A549 (cell line): ENCODE results near the gene SIGLEC9.

Experiments used
- BHLHE40 ChIP-seq: IDR thresholded peaks from 2 replicates; pipeline ENCODE4 v1.6.1; 2012; ENCODE audit warnings: low read depth, low read length, inconsistent platforms
- CTCF ChIP-seq: fragments of >200 bp; sonication (Bioruptor Twin); formaldehyde crosslinking; IDR thresholded peaks from 3 replicates; pipeline ENCODE4 v1.5.1; 2016
- JUN ChIP-seq, 2 experiments: fragments of >200 bp; sonication (Bioruptor Twin); formaldehyde crosslinking; IDR thresholded peaks; 2 replicates in 1 of 2; 3 replicates in 1 of 2; pipeline ENCODE4 v1.6.1; 2016 to 2017
- POLR2AphosphoS2 ChIP-seq: conservative IDR thresholded peaks from 2 replicates; pipeline ENCODE4 v1.6.1; 2012; ENCODE audit warnings: low read length, improper control_type of control experiment, inconsistent platforms

GRCh38 chr19:51161266-51161665, 36.6 kb downstream of the SIGLEC9 start:
- TF ChIP-seq CTCF (no peak), BHLHE40 (no peak), POLR2AphosphoS2 (no peak), JUN (IDR thresholded peaks at IDR 0.05) (no peak)
